NOMO-1 treated with DMSO at 0.1 percent for 48 hours (cell line): ENCODE results near the gene GALNS.
"Not testable (repeated sequence)": the region's sequence is repeated elsewhere in the genome, so short reads cannot be mapped to it uniquely, and the experiment has no call there.

Experiments
- DNase-seq: peaks from one replicate; lab custom pipeline; 2025; ENCODE audit not compliant: unreplicated experiment; lab: John Stamatoyannopoulos, UW

Gene GALNS

DNA sequence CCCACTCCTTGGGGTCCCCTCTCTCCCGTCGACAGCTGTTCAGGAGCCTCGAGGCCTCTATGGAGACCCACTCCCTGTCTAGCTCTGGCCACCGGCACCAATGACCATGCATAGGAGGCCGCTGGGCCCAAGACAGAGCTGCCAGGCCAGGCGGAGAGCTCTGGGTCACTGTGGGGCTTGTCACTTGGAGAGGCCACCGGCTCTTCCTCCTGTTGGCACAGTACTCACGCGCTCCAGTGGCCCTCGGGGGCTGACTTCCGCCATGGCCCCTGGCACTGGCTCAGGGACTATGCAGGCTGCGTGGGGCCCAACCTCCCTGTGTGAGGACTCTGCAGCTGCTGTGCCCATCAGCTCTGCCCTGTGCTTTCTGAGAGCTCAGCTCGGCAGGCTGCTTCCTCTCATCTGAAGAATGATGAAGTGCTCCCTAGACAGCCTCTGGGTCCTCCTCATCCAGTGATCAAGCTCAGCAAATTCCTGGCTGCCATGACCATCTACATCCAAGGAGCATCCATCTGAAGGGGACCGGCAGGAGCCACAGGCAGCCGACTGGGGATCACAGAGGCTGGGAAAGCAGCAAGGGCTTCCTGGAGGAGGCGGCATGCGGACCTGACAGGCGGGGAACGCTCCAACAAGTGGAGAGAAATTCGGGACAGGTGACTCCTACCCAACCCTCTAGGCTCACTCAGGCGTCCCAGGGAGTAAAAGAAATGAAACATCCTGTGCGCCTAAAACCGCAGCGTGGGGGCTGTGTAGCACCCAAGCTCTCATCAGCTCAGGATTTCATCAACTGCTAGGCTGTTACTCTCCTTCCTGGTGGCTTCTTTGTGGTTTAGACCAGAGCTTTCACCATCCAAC lies 16.8 kb downstream of the GALNS start:
- peak; percentile 52 for DNase-seq

DNA sequence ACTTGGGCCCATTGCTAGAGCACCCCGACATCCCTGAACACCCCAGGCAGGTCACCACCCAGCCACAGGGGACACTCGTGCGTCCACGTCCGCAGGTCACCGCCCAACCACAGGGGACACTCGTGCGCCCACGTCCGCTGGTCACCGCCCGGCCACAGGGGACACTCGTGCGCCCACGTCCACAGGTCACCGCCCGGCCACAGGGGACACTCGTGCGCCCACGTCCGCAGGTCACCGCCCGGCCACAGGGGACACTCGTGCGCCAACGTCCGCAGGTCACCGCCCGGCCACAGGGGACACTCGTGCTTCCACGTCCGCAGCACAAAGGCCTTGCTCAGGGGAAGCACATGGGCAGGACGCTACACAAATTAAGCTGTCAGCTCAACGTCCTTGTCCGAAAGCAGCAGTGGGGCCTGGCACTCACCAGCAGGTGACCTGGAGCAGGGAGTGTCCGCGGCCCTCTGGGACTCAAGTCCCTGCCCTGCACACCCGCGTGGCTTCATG lies 17.7 kb downstream of the GALNS start:
- DNase-seq: peak; percentile 21

GRCh38 chr16:88838566-88838965 lies 18.2 kb downstream of the GALNS start:
- no peak for DNase-seq

DNA sequence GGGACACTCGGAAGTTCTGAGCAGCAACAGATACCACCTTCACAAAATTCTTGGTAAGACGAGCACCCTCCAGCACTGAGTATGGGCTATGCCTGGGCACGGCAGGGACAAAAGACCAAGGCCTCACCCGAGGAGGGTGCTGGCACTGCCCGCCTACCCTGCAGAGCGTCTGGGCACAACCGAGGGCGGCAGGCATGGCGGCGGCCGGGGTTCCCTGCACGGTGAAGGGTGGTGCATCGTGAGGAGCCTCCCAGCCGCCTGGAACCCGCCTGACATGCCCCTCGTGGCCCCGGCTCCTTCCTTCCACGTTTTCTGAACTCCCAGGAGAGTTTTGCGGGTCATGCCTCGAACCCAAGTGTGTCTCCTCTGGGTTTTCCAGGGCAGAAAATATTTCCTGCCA lies 18.9 kb downstream of the GALNS start:
- DNase-seq: no peak

- no peak for DNase-seq
Observed at GRCh38 chr16:88836791-88837190, 20.0 kb downstream of the GALNS start.

GRCh38 chr16:88835818-88836217 lies 20.9 kb downstream of the GALNS start:
- DNase-seq: no peak

- DNase-seq: no peak
Observed at GRCh38 chr16:88835383-88835782, 21.4 kb downstream of the GALNS start.

DNA sequence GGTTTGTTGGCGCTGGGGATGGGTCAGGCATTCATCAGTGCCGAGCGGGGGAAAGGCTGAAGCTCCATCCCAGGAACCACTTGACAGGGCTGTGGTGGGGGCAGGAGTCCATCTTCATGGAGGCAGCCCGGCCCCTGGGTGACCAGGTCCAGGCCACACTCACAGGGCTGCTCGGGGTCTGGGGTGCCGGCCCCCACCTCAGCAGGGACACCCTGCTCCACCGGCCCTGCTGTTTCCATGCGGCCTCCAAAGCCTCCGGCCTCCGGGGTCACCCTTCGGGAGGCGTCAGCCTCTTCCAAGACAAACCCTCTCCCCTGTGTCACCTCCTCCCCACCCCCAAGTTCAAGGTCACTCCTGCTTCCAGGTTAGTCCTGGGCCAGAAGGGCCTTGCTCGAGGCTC lies 22.1 kb downstream of the GALNS start:
- no peak for DNase-seq

DNA sequence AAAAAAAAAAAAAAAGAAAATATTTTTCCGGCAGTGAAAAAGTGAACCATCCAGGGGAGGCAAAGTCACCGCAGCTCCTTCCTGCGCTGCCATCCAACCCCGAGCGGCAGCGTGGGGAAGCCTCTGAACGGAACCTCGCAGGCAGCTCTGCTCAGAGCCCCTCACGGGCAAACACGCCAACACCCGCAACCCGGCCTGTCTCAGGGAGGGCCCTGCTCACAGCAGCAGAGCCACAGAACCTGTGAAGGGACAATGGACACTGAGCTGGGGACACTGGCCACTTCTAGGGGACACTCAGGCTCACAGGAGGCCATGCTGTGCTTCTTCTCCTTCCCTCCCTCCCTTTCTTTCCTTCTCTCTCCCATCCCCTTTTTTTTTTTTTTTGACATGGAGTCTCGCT lies 23.7 kb downstream of the GALNS start:
- no peak for DNase-seq

DNA sequence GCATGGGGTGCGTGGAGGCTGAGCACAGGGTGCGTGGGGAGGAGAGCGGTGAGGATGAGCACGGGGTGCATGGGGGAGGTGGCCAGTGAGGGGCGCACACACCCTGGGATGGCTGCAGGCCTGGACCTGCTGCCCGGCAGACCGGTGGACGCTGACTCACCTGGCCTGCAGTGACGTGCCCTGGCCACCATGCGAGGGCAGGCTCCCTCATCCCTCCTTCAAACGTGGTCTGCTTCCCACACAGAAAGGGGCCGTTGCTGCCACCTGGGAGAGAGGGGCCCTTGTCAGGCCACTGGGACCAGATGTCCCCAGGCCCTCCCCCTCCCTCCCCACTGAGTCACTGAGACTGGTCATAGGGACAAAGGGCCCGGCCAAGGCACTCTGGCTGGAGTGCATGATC lies 24.9 kb downstream of the GALNS start:
- DNase-seq: no peak

DNA sequence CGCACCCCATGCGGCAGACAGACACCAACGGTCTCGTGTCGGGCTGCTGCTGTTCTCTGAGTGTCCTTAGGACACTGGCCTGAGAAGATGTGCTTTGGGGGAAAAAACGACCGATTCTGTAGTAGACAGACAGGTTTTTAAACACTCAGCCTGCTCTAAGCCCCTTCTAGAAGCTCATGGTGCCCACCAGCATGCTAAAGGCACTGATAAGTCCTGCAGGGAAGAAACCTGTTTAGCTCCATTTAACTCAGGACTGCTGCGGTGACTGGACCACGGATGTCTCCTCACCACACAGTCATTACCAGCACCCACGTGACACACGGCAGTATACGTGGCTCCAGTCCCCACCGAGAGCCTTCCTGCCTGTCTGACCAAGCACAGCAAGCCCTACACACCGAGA lies 26.0 kb downstream of the GALNS start:
- no peak for DNase-seq

GRCh38 chr16:88830258-88830657 lies 26.5 kb downstream of the GALNS start:
- DNase-seq: no peak

DNA sequence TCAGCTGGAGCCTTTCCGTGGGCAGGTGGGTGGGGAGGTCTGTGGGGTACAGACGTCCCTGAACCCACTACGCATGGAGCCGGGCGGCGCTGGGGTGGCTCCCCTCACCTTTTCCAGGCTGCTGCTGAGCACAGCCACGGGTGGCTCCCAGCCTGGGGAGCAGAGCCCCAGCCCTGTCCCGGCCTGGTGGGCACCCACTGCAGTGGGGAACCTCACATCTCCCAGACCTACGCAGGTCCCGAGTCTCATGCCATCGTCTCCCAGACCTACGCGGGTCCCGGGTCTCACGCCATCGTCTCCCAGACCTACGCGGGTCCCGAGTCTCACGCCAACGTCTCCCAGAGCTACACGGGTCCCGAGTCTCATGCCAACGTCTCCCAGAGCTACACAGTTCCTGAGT lies 28.0 kb downstream of the GALNS start:
- no peak for DNase-seq

GRCh38 chr16:88827727-88828126 lies 29.0 kb downstream of the GALNS start:
- DNase-seq: no peak

- DNase-seq: no peak
Observed at GRCh38 chr16:88826070-88826840, 30.5 kb downstream of the GALNS start.

GRCh38 chr16:88825146-88825545 lies 31.6 kb downstream of the GALNS start:
- no peak for DNase-seq

DNA sequence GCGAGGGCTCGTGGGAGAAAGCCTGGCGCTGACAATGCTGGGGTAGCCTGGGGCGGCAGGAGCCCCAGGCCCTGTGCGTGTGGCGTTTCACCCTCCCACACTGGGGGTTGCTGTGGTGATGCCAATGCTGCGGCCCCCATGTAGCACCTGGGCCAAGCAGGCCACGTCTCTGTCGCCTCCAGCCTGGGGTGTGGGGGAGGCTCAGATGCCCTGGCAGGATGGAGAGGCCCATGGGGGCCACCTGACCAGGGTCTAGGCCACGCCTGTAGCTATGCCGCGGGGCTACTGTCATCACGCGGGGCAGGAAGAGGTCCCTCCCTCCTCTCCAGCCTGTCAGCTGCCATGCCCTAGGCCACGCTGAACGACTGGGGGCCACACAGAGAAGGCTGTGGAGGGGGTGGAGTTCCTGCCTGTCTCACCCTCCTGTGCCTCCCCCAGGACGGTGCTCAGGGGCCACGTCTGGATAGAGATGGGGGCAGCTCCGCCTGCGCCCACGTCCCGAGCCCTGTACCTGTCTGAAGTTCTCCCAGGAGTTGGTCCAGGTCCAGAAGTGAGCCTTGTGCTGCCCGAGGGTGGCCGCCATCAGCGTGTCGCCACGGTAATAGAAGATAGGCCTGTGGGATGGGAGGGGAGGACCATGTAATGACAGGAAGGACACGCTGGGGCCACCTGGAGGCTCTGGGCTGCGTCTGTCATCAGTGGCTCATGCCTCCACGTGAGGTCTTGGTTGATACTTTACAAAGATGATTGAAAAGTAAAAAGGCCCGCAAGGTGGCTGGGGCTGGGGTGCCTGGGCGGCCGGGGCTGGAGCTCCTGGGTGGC lies 32.3 kb downstream of the GALNS start:
- no peak for DNase-seq

GRCh38 chr16:88823646-88824045 lies 33.1 kb downstream of the GALNS start:
- not testable (repeated sequence) for DNase-seq

DNA sequence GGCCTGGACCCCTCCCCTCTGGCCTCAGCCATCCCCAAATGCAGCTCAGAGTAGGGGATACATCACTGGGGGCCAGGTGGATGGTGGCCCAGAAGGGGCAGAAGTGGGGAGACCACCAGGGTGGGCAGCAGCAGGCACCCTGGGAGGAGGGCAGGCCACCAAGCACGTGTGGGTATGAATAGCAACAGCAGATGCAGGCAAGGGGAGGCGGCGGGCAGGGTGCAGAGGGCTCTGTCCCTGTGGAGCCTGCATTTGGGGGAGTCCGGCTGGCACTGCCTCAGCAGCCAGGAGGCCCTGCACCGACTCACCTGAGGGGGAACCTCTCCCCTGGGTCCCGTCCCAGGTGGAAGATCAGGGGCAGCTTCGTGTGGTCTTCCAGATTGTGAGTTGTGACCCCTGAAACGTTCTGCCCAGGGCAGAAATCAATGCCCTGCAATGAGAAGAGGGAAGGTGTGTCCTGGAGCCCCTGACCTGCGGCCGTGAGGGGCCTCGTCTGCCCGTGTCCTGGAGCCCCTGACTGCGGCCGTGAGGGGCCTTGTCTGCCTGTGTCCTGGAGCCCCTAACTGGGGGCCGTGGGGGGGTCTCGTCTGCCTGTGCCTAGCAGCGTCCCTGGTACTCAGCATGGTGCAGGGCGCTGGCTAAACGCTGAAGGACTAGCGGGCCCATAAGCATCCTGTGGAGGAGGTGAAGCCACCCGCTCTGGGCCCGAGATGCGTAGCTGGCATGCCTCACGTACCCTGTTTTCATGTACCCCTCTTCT lies 34.3 kb downstream of the GALNS start:
- no peak for DNase-seq

GRCh38 chr16:88821168-88821850 lies 35.4 kb downstream of the GALNS start:
- DNase-seq: no peak
